SH-SY5Y (cell line): Measurements from ENCODE around the gene NUMBL.

Experiments
- GATA2 ChIP-seq: IDR thresholded peaks from 2 replicates; pipeline ENCODE4 v1.6.1; 2011; ENCODE audit warnings: mild to moderate bottlenecking, low read depth, low read length
- GATA3 ChIP-seq: IDR thresholded peaks from 2 replicates; pipeline ENCODE4 v1.6.1; 2011; ENCODE audit warnings: low read depth, mild to moderate bottlenecking, low read length, moderate library complexity

- TF ChIP-seq GATA2, result no peak
- TF ChIP-seq GATA3, result no peak
These were observed 58.0 kb downstream of the NUMBL start for GRCh38 chr19:40632311-40633036.
